Stomach (tissue), 4 donors: ENCODE results near the gene KIF1A.

Source experiments
- CTCF ChIP-seq, 7 experiments: fragments of 450-650 bp in 4 of 7; fragments of 200-600 bp in 3 of 7; sonication (generic) in 3 of 7; IDR thresholded peaks; one replicate each; pipeline ENCODE4 v1.5.1; 2016 to 2019; ENCODE audit warnings: antibody characterized with exemption in 7 of 7, control low read depth in 2 of 7, mild to moderate bottlenecking in 1 of 7
- EP300 ChIP-seq: sonication (generic); formaldehyde crosslinking; IDR thresholded peaks from one replicate; pipeline ENCODE4 v1.6.1; 2017; ENCODE audit warnings: antibody characterized with exemption
- POLR2A ChIP-seq, 4 donors: fragments of 450-650 bp; IDR thresholded peaks; one replicate each; pipeline ENCODE4 v1.6.1; 2016; ENCODE audit warnings: antibody characterized with exemption in 4 of 4, control low read depth in 2 of 4, mild to moderate bottlenecking in 1 of 4, moderate library complexity in 1 of 4
- POLR2AphosphoS5 ChIP-seq, 3 donors: sonication (generic); formaldehyde crosslinking; IDR thresholded peaks; one replicate each; pipeline ENCODE4 v1.6.1; 2016; ENCODE audit warnings: antibody characterized with exemption in 3 of 3

- no peak for TF ChIP-seq POLR2A (IDR thresholded peaks at IDR 0.05)
- TF ChIP-seq CTCF (IDR thresholded peaks at IDR 0.05): no peak
- TF ChIP-seq POLR2AphosphoS5 (IDR thresholded peaks at IDR 0.05): no peak
- TF ChIP-seq EP300: no peak
These were observed 3.7 kb upstream of the KIF1A start for GRCh38 chr2:240823449-240824336.
